Jurkat, Clone E6-1 (cell line): ENCODE results near the gene PRSS21.

ENCODE experiments used
- DNase-seq: peaks from one replicate; pipeline ENCODE4 v3.0.0-alpha.2; 2011; ENCODE audit warnings: low read depth, low spot score
- H3K4me3 ChIP-seq: 2 replicates; pipeline ENCODE4 v1.5.1; 2011; ENCODE audit warnings: mild to moderate bottlenecking, low read length, control low read depth, moderate library complexity

Gene PRSS21

GRCh38 chr16:2779151-2779920 lies 37.7 kb upstream of the PRSS21 start:
- no peak overlapping the region for H3K4me3 ChIP-seq
- no peak for DNase-seq

GRCh38 chr16:2779978-2780898 lies 36.8 kb upstream of the PRSS21 start:
- no peak for DNase-seq
- H3K4me3 ChIP-seq, result no peak overlapping the region

GRCh38 chr16:2782583-2783351 lies 34.3 kb upstream of the PRSS21 start:
- H3K4me3 ChIP-seq, result no peak overlapping the region
- no peak for DNase-seq

- no peak for DNase-seq
- no peak overlapping the region for H3K4me3 ChIP-seq
These were observed 33.3 kb upstream of the PRSS21 start for GRCh38 chr16:2783581-2784357.

GRCh38 chr16:2784358-2785100 lies 32.5 kb upstream of the PRSS21 start:
- DNase-seq, result no peak
- no peak overlapping the region for H3K4me3 ChIP-seq

- no peak for DNase-seq
- no peak overlapping the region for H3K4me3 ChIP-seq
These were observed 31.7 kb upstream of the PRSS21 start for GRCh38 chr16:2785101-2785991.

GRCh38 chr16:2786061-2786825 lies 30.8 kb upstream of the PRSS21 start:
- DNase-seq, result no peak
- H3K4me3 ChIP-seq, result no peak overlapping the region

GRCh38 chr16:2786826-2787151 lies 30.2 kb upstream of the PRSS21 start:
- no peak overlapping the region for H3K4me3 ChIP-seq
- DNase-seq, result no peak

- no peak within 1 kb of the TSS for H3K4me3 ChIP-seq
- no peak for DNase-seq
These were observed 29.6 kb upstream of the PRSS21 start, which contains the start of gene PRSS33 for GRCh38 chr16:2787406-2787805. PRSS33 (minus strand) TSS chr16:2787560; CDS start chr16:2786547, 1,013 bp downstream.

GRCh38 chr16:2787961-2788360 lies 29.1 kb upstream of the PRSS21 start:
- DNase-seq, result no peak

GRCh38 chr16:2790631-2791030 lies 26.4 kb upstream of the PRSS21 start:
- DNase-seq, result no peak
- H3K4me3 ChIP-seq, result no peak overlapping the region

More at GRCh38 chr16:2787961-2788360, 29.1 kb upstream of the PRSS21 start:
- H3K4me3 ChIP-seq, result no peak overlapping the region

- DNase-seq, result no peak
- no peak overlapping the region for H3K4me3 ChIP-seq
These were observed 25.9 kb upstream of the PRSS21 start for GRCh38 chr16:2791174-2791573.

- DNase-seq, result no peak
- no peak overlapping the region for H3K4me3 ChIP-seq
These were observed 24.1 kb upstream of the PRSS21 start for GRCh38 chr16:2792940-2793339.

GRCh38 chr16:2795395-2796143 lies 21.5 kb upstream of the PRSS21 start:
- no peak for DNase-seq
- H3K4me3 ChIP-seq, result no peak overlapping the region

- DNase-seq, result no peak
- H3K4me3 ChIP-seq, result no peak overlapping the region
These were observed 18.3 kb upstream of the PRSS21 start for GRCh38 chr16:2798723-2799204.
